PC-9 (cell line): ENCODE results near the gene TCEA3. TPM values are rescaled to one million over a fixed set of nuclear protein-coding genes. Genes with fewer than 3 reads are reported as not detected.
A peak's percentile ranks its signal among the peaks of the same experiment; 100 is the strongest.

Source experiments
- BruUV-seq: library from RNA; stranded (reverse); fragments of 400-500 nt; replicated peaks from 2 replicates; lab custom pipeline; 2021; lab: Mats Ljungman, UMichigan
- CTCF ChIA-PET: fragments of 300-600 bp; sonication (Branson Sonifier 250); formaldehyde crosslinking; loops from one replicate; lab custom pipeline; 2022; ENCODE audit warnings: antibody characterized with exemption; lab: Charles Lee
- POLR2A ChIA-PET: fragments of 300-600 bp; sonication (Branson Sonifier 250); formaldehyde crosslinking; loops from one replicate; lab custom pipeline; 2022; ENCODE audit warnings: antibody characterized with exemption; ENCODE audit not compliant: unreplicated experiment; lab: Charles Lee
- DNase-seq, 2 experiments: peaks; one replicate each; pipeline versions ENCODE4 v3.0.0 to v3.0.0-alpha.2; 2015 to 2022; ENCODE audit warnings: mixed read lengths in 1 of 2
- H2AFZ ChIP-seq: fragments of 200-600 bp; sonication (generic); 2 replicates; pipeline ENCODE4 v1.8.1; 2017; ENCODE audit warnings: antibody characterized with exemption
- H3F3A ChIP-seq: fragments of 200-600 bp; sonication (generic); 2 replicates; pipeline ENCODE4 v1.8.1; 2017; ENCODE audit warnings: antibody characterized with exemption, mild to moderate bottlenecking, low read depth; ENCODE audit not compliant: insufficient read depth
- H3K27ac ChIP-seq: fragments of 200-600 bp; sonication (generic); 2 replicates; pipeline ENCODE4 v1.6.1; 2016; ENCODE audit warnings: mixed run types
- H3K27me3 ChIP-seq: fragments of 200-600 bp; sonication (generic); 2 replicates; pipeline ENCODE4 v1.6.1; 2016; ENCODE audit warnings: low read depth, mixed run types; ENCODE audit not compliant: insufficient read depth
- H3K36me3 ChIP-seq: fragments of 200-600 bp; sonication (generic); 2 replicates; pipeline ENCODE4 v1.6.1; 2016; ENCODE audit warnings: low read depth, mixed run types
- H3K4me1 ChIP-seq: fragments of 200-600 bp; sonication (generic); replicated peaks from 2 replicates; pipeline ENCODE4 v1.6.1; 2016; ENCODE audit warnings: mixed run types; ENCODE audit not compliant: insufficient read depth
- H3K4me2 ChIP-seq: fragments of 200-600 bp; sonication (generic); 2 replicates; pipeline ENCODE4 v1.6.1; 2017; ENCODE audit warnings: mixed run types
- H3K4me3 ChIP-seq: fragments of 200-600 bp; sonication (generic); 2 replicates; pipeline ENCODE4 v1.6.1; 2016; ENCODE audit warnings: mixed run types
- H3K79me2 ChIP-seq: fragments of 200-600 bp; sonication (generic); 2 replicates; pipeline ENCODE4 v1.6.1; 2017; ENCODE audit warnings: low read depth, mixed run types
- H3K9me2 ChIP-seq: fragments of 200-600 bp; sonication (generic); 2 replicates; pipeline ENCODE4 v1.8.1; 2017; ENCODE audit warnings: mild to moderate bottlenecking; ENCODE audit not compliant: insufficient read depth
- H3K9me3 ChIP-seq: fragments of 200-600 bp; sonication (generic); 2 replicates; pipeline ENCODE4 v1.8.1; 2016; ENCODE audit warnings: low read depth; ENCODE audit not compliant: insufficient read depth
- H4K20me1 ChIP-seq: fragments of 200-600 bp; sonication (generic); 2 replicates; pipeline ENCODE4 v1.8.1; 2017; ENCODE audit not compliant: insufficient read depth
- EZH2 ChIP-seq: fragments of 200-600 bp; sonication (generic); IDR thresholded peaks from 2 replicates; pipeline ENCODE4 v1.8.0; 2017; ENCODE audit warnings: antibody characterized with exemption, low read depth
- intact Hi-C: fragments of 100-400 bp; cut with micrococcal nuclease; formaldehyde crosslinking; loops from one replicate; pipeline ENCODE4 v1.10.0; 2022; ENCODE audit not compliant: unreplicated experiment
- total RNA-seq: library from RNA; stranded (reverse); gene quantifications from 2 replicates; pipeline ENCODE4 v1.2.3, GENCODE V29; 2021
- TF ChIP-seq, protein P1 (sequence below): fragments of 200-600 bp; sonication (generic); conservative IDR thresholded peaks from 2 replicates; pipeline ENCODE4 v1.6.1; 2017; ENCODE audit warnings: mixed run types, antibody characterized with exemption, mild to moderate bottlenecking, moderate library complexity

TCEA3 gene
- total RNA-seq, 1 experiment from 2014 or later, result 2.7 TPM

DNA sequence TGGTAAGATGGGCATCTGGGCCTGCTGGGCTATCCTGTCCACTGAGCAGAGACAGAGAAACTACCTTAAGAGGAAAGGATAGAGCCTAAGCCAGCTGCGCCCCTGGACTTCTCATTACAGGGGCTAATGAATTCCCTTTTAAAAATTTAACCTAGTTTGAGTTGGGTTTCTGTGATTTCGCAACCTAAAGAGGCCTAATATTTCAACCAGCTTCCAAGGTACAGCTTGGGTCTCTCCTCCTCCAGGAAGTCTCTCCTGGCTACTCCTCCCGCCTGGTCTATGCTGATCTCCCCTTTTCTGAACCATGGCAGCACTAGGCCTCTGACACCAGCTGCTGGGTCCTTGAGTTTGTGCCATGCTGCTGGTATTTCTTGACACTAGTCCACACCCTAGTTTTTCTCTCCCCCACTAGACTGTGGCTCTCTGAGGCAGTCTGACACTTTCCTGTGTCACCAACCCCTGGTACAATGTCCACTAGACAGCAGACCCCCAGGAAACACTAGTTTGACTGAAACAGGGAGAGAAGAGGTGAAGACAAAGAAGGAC is 29.0 kb upstream of the TCEA3 start:
- Histone ChIP-seq H3K9me3 (no peaks in the 10 kb centered on the region), H3F3A (peaks cover 4% of the 10 kb centered on the region; the same call in 1 of the 2 replicates), H3K4me2 (no peak overlapping the region; the same call in 1 of the 2 replicates), H3K27me3 (no peaks in the 10 kb centered on the region), H3K27ac (no peak overlapping the region), H3K4me1 (peaks cover 33% of the 10 kb centered on the region), H2AFZ (no peak overlapping the region), H3K79me2 (no peaks in the 10 kb centered on the region), H3K36me3 (no peaks in the 10 kb centered on the region), H4K20me1 (no peaks in the 10 kb centered on the region), H3K9me2 (no peaks in the 10 kb centered on the region), H3K4me3 (no peak overlapping the region)
- no peak for DNase-seq
- intact Hi-C loops, result loop anchor here (2.0 kb wide), 2 partner anchors 49 to 77 kb away; partner anchors contain the start of gene E2F2
- BruUV-seq, result no TSS peak
- no peak for TF ChIP-seq EZH2
- TF ChIP-seq, protein P1, sequence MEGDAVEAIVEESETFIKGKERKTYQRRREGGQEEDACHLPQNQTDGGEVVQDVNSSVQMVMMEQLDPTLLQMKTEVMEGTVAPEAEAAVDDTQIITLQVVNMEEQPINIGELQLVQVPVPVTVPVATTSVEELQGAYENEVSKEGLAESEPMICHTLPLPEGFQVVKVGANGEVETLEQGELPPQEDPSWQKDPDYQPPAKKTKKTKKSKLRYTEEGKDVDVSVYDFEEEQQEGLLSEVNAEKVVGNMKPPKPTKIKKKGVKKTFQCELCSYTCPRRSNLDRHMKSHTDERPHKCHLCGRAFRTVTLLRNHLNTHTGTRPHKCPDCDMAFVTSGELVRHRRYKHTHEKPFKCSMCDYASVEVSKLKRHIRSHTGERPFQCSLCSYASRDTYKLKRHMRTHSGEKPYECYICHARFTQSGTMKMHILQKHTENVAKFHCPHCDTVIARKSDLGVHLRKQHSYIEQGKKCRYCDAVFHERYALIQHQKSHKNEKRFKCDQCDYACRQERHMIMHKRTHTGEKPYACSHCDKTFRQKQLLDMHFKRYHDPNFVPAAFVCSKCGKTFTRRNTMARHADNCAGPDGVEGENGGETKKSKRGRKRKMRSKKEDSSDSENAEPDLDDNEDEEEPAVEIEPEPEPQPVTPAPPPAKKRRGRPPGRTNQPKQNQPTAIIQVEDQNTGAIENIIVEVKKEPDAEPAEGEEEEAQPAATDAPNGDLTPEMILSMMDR, result no peak
- ChIA-PET CTCF (no interaction called here), POLR2A (no interaction called here)

DNA sequence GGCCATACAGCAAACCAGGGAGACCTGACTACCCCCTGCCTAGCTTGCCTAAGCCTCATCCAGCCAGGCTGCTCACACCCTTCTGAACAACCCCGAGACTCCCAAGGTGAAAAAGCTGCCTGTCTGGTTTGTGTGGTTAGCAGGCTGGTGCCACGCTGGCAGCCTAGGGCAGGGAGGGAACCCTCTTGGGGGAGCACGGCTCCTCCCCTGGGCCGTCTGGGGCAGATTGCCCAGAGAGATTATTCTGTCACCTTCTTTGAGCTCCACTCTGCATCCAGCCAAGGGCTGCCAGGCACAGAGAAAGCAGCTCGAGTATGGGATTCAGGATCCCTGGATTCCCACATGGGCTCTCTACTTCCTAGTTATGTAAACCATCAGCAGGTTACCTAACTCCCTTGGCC is 27.5 kb upstream of the TCEA3 start:
- Histone ChIP-seq H3K4me1 (peaks cover 33% of the 10 kb centered on the region), H3K36me3 (no peaks in the 10 kb centered on the region), H3K27ac (no peak overlapping the region), H2AFZ (no peak overlapping the region), H3K4me3 (no peak overlapping the region), H3K79me2 (no peaks in the 10 kb centered on the region), H4K20me1 (no peaks in the 10 kb centered on the region), H3K4me2 (peak overlapping the region; percentile 46), H3F3A (peaks cover 4% of the 10 kb centered on the region; the same call in 1 of the 2 replicates), H3K9me2 (no peaks in the 10 kb centered on the region), H3K9me3 (no peaks in the 10 kb centered on the region), H3K27me3 (no peaks in the 10 kb centered on the region)
- CTCF ChIA-PET, result interaction anchor here (0.6 kb wide), 2 partner anchors 24 to 83 kb away, joined by 3 to 7 read pairs; no protein-coding TSS in a partner anchor
- POLR2A ChIA-PET, result interaction anchor here (0.6 to 1.0 kb wide), 4 partner anchors 33 to 236 kb away, joined by 3 to 14 read pairs (median 4); partner anchors contain the start of gene HNRNPR
- TF ChIP-seq, protein P1, result no peak
- TF ChIP-seq EZH2, result no peak
- peak; percentile 91 to 96 for DNase-seq
- intact Hi-C loops, result loop anchor here (2.0 kb wide), 2 partner anchors 47 to 79 kb away; partner anchors contain the start of gene E2F2
- no TSS peak for BruUV-seq

DNA sequence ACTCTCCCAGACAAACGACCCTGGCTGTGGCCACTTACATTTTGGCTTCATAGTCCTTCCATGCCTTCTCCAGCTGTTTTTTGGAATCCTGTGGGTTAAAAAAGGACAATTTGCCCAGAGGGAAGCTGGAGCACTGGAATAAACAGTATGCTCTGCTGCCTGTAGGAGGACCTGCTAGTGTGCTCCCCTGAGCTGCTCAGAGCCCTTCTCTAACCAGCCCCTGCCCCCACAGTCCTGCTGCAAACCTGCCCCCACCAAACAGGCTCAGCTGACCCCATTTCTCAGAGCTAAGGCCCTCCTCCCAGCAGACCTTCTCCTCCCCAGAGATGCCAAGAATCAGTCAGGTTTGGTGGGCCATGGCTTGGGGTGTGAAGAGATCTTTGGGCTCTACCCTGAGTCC is 26.9 kb upstream of the TCEA3 start:
- no peaks in the 10 kb centered on the region for H3K79me2 ChIP-seq
- H3K4me3 ChIP-seq, result no peak overlapping the region
- intact Hi-C loops, result no loop called here
- TF ChIP-seq EZH2, result no peak
- CTCF ChIA-PET, result interaction anchor here (0.6 kb wide), 1 partner anchor 25 kb away, joined by 3 read pairs; no protein-coding TSS in a partner anchor
- POLR2A ChIA-PET, result interaction anchor here (1.0 kb wide), 1 partner anchor 107 kb away, joined by 4 read pairs; the partner anchor contains the start of gene HNRNPR
- H3K27me3 ChIP-seq, result no peaks in the 10 kb centered on the region
- H3K36me3 ChIP-seq, result no peaks in the 10 kb centered on the region
- DNase-seq, result no peak
- H3K9me2 ChIP-seq, result no peaks in the 10 kb centered on the region
- BruUV-seq, result no TSS peak
- H4K20me1 ChIP-seq, result no peaks in the 10 kb centered on the region
- no peak overlapping the region for H2AFZ ChIP-seq
- no peaks in the 10 kb centered on the region for H3K9me3 ChIP-seq
- H3K4me2 ChIP-seq, result peak overlapping the region; percentile 46
- peaks cover 4% of the 10 kb centered on the region; the same call in 1 of the 2 replicates for H3F3A ChIP-seq
- H3K4me1 ChIP-seq, result peaks cover 33% of the 10 kb centered on the region
- H3K27ac ChIP-seq, result no peak overlapping the region
